HepG2 (cell line): ENCODE results near the gene KCNIP4. TPM values are rescaled to one million over a fixed set of nuclear protein-coding genes. Genes with fewer than 3 reads are reported as not detected.
A peak's percentile ranks its signal among the peaks of the same experiment; 100 is the strongest.

ENCODE experiments used
- FOSL2 ChIP-seq: sonication (generic); formaldehyde crosslinking; IDR thresholded peaks from 2 replicates; pipeline ENCODE4 v1.4.0; 2020; ENCODE audit warnings: missing genetic modification reagents
- ISX ChIP-seq: sonication (generic); formaldehyde crosslinking; conservative IDR thresholded peaks from 2 replicates; pipeline ENCODE4 v1.5.0; 2020; ENCODE audit warnings: missing genetic modification reagents
- KDM6A ChIP-seq: IDR thresholded peaks from 2 replicates; pipeline ENCODE4 v1.6.1; 2016; ENCODE audit warnings: low read depth
- NR2F2 ChIP-seq: IDR thresholded peaks from 2 replicates; pipeline ENCODE4 v1.6.1; 2012; ENCODE audit warnings: low read depth, inconsistent platforms, borderline replicate concordance
- NR2F6 ChIP-seq, 2 experiments: IDR thresholded peaks; 2 replicates each; pipeline ENCODE4 v1.6.1; 2016; ENCODE audit warnings: antibody characterized with exemption in 1 of 2, mild to moderate bottlenecking in 1 of 2
- ZMYM2 ChIP-seq: sonication (generic); formaldehyde crosslinking; IDR thresholded peaks from 2 replicates; pipeline ENCODE4 v1.8.0; 2022; ENCODE audit warnings: mild to moderate bottlenecking, missing genetic modification reagents
- ZNF263 ChIP-seq: sonication (generic); formaldehyde crosslinking; IDR thresholded peaks from 2 replicates; pipeline ENCODE4 v1.4.0; 2020; ENCODE audit warnings: missing genetic modification reagents
- ZNF577 ChIP-seq: sonication (generic); formaldehyde crosslinking; IDR thresholded peaks from 2 replicates; pipeline ENCODE4 v1.4.0; 2020; ENCODE audit warnings: mild to moderate bottlenecking, low read depth, missing genetic modification reagents, borderline replicate concordance
- polyA plus RNA-seq, 8 experiments: library from polyadenylated mRNA; depleted of rRNA in 3 of 8; stranded (reverse) in 7 of 8; unstranded in 1 of 8; fragments of >200 nt; fragmentation: Illumina TruSeq in 4 of 8; extraction: Trizol in 4 of 8; gene quantifications; 2 replicates each; pipeline versions ENCODE4 v1.2.1 to v1.2.3, GENCODE V29; 2011 to 2016; ENCODE audit warnings: low read depth in 4 of 8, missing spikeins in 1 of 8, mixed read lengths in 1 of 8; ENCODE audit not compliant: insufficient read depth in 1 of 8
- total RNA-seq, 5 experiments: library from RNA; depleted of rRNA; stranded (reverse); fragments of >200 nt; fragmentation: Illumina TruSeq; extraction: Trizol; gene quantifications; 2 replicates each; pipeline ENCODE4 v1.2.3, GENCODE V29; 2016; ENCODE audit warnings: low read depth in 1 of 5
- TF ChIP-seq, protein P1 (sequence below): sonication (generic); formaldehyde crosslinking; IDR thresholded peaks from 2 replicates; pipeline ENCODE4; 2020; ENCODE audit warnings: missing genetic modification reagents, mild to moderate bottlenecking, borderline replicate concordance
- TF ChIP-seq, protein P2 (sequence below), 2 experiments: sonication (generic) in 1 of 2; formaldehyde crosslinking in 1 of 2; IDR thresholded peaks; 2 replicates each; pipeline versions ENCODE4 v1.4.0 to v1.6.1; 2016 to 2020; ENCODE audit warnings: borderline replicate concordance in 1 of 2, low read depth in 1 of 2, mild to moderate bottlenecking in 1 of 2, missing genetic modification reagents in 1 of 2
- TF ChIP-seq, protein P3 (sequence below): sonication (generic); formaldehyde crosslinking; IDR thresholded peaks from 2 replicates; pipeline ENCODE4 v1.4.0; 2020; ENCODE audit warnings: missing genetic modification reagents
- TF ChIP-seq, protein P4 (sequence below): sonication (generic); formaldehyde crosslinking; IDR thresholded peaks from 2 replicates; pipeline ENCODE4 v1.4.0; 2020; ENCODE audit warnings: missing genetic modification reagents

Gene KCNIP4
- total and polyA plus RNA-seq, 2 of the 13 experiments (the other 11 are each of a cell fraction or from before 2014, with no cell fraction given): 0.09 TPM; not detected in 1

DNA sequence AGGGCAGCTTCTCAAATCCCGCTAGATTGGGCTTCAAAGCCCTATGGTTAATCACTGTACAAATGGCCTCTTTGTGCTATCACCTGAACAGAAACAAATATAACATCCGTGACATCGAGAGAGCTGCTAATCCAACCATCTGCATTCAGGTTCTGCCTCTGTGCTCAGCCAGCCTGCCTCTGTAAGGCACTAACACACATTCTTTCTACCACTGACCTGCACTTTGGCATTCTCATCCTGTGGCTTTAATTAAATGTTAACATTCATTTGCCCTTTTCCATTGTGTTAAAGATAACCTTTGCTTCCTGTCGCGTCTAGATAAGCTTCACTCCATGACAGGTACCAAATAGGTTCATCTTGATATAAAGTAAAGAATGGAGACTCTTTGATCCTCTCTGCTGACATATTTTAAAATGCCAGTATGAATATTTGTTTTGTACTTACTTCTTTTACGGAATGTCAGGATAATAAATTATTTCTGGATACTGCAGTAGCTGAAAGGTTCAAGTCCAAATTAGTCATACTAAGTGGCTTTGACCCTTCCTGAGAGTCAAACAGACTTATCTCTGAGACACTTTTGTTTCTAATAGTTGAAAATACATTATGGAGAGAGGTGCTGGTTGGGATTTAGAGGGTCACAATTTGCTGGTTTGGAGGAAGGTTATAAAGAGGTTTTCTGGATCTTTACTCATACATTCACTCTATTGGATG is 742.6 kb downstream of the KCNIP4 start (continued):
- TF ChIP-seq, protein P1, sequence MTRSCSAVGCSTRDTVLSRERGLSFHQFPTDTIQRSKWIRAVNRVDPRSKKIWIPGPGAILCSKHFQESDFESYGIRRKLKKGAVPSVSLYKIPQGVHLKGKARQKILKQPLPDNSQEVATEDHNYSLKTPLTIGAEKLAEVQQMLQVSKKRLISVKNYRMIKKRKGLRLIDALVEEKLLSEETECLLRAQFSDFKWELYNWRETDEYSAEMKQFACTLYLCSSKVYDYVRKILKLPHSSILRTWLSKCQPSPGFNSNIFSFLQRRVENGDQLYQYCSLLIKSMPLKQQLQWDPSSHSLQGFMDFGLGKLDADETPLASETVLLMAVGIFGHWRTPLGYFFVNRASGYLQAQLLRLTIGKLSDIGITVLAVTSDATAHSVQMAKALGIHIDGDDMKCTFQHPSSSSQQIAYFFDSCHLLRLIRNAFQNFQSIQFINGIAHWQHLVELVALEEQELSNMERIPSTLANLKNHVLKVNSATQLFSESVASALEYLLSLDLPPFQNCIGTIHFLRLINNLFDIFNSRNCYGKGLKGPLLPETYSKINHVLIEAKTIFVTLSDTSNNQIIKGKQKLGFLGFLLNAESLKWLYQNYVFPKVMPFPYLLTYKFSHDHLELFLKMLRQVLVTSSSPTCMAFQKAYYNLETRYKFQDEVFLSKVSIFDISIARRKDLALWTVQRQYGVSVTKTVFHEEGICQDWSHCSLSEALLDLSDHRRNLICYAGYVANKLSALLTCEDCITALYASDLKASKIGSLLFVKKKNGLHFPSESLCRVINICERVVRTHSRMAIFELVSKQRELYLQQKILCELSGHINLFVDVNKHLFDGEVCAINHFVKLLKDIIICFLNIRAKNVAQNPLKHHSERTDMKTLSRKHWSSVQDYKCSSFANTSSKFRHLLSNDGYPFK: no peak
- TF ChIP-seq, protein P2, sequence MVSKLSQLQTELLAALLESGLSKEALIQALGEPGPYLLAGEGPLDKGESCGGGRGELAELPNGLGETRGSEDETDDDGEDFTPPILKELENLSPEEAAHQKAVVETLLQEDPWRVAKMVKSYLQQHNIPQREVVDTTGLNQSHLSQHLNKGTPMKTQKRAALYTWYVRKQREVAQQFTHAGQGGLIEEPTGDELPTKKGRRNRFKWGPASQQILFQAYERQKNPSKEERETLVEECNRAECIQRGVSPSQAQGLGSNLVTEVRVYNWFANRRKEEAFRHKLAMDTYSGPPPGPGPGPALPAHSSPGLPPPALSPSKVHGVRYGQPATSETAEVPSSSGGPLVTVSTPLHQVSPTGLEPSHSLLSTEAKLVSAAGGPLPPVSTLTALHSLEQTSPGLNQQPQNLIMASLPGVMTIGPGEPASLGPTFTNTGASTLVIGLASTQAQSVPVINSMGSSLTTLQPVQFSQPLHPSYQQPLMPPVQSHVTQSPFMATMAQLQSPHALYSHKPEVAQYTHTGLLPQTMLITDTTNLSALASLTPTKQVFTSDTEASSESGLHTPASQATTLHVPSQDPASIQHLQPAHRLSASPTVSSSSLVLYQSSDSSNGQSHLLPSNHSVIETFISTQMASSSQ (IDR thresholded peaks at IDR 0.05; ENCODE audit: low read depth): 0 out of 2 replicates have a peak, but pooled peaks have one; percentile 18
- TF ChIP-seq, protein P2 (CRISPR knock-in tag; IDR thresholded peaks at IDR 0.05; ENCODE audit: borderline replicate concordance): peak; percentile 74; the same call in 1 of the 2 replicates
- TF ChIP-seq, protein P3, sequence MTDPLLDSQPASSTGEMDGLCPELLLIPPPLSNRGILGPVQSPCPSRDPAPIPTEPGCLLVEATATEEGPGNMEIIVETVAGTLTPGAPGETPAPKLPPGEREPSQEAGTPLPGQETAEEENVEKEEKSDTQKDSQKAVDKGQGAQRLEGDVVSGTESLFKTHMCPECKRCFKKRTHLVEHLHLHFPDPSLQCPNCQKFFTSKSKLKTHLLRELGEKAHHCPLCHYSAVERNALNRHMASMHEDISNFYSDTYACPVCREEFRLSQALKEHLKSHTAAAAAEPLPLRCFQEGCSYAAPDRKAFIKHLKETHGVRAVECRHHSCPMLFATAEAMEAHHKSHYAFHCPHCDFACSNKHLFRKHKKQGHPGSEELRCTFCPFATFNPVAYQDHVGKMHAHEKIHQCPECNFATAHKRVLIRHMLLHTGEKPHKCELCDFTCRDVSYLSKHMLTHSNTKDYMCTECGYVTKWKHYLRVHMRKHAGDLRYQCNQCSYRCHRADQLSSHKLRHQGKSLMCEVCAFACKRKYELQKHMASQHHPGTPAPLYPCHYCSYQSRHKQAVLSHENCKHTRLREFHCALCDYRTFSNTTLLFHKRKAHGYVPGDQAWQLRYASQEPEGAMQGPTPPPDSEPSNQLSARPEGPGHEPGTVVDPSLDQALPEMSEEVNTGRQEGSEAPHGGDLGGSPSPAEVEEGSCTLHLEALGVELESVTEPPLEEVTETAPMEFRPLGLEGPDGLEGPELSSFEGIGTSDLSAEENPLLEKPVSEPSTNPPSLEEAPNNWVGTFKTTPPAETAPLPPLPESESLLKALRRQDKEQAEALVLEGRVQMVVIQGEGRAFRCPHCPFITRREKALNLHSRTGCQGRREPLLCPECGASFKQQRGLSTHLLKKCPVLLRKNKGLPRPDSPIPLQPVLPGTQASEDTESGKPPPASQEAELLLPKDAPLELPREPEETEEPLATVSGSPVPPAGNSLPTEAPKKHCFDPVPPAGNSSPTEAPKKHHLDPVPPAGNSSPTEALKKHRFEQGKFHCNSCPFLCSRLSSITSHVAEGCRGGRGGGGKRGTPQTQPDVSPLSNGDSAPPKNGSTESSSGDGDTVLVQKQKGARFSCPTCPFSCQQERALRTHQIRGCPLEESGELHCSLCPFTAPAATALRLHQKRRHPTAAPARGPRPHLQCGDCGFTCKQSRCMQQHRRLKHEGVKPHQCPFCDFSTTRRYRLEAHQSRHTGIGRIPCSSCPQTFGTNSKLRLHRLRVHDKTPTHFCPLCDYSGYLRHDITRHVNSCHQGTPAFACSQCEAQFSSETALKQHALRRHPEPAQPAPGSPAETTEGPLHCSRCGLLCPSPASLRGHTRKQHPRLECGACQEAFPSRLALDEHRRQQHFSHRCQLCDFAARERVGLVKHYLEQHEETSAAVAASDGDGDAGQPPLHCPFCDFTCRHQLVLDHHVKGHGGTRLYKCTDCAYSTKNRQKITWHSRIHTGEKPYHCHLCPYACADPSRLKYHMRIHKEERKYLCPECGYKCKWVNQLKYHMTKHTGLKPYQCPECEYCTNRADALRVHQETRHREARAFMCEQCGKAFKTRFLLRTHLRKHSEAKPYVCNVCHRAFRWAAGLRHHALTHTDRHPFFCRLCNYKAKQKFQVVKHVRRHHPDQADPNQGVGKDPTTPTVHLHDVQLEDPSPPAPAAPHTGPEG (CRISPR knock-in tag): no peak
- TF ChIP-seq ZNF577 (CRISPR knock-in tag) (no peak), ZNF263 (CRISPR knock-in tag) (no peak), NR2F2 (peak; percentile 96), ZMYM2 (CRISPR knock-in tag) (no peak), KDM6A (0 out of 2 replicates have a peak, but pooled peaks have one; percentile 13), FOSL2 (CRISPR knock-in tag) (no peak), ISX (0 out of 2 replicates have a peak, but pooled peaks have one; percentile 23), NR2F6 (IDR thresholded peaks at IDR 0.05) (peak; percentile 90), NR2F6 (CRISPR knock-in tag; IDR thresholded peaks at IDR 0.05) (peak; percentile 83)
- TF ChIP-seq, protein P4, sequence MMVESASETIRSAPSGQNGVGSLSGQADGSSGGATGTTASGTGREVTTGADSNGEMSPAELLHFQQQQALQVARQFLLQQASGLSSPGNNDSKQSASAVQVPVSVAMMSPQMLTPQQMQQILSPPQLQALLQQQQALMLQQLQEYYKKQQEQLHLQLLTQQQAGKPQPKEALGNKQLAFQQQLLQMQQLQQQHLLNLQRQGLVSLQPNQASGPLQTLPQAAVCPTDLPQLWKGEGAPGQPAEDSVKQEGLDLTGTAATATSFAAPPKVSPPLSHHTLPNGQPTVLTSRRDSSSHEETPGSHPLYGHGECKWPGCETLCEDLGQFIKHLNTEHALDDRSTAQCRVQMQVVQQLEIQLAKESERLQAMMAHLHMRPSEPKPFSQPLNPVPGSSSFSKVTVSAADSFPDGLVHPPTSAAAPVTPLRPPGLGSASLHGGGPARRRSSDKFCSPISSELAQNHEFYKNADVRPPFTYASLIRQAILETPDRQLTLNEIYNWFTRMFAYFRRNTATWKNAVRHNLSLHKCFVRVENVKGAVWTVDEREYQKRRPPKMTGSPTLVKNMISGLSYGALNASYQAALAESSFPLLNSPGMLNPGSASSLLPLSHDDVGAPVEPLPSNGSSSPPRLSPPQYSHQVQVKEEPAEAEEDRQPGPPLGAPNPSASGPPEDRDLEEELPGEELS (CRISPR knock-in tag): peak; percentile 80
